Keratinocyte (primary cell): ENCODE data around the gene MAP2K2.

Experiments used
- CTCF ChIP-seq, 3 experiments: IDR thresholded peaks in 1 of 3; conservative IDR thresholded peaks in 1 of 3; optimal IDR thresholded peaks in 1 of 3; 2 replicates in 2 of 3; 3 replicates in 1 of 3; pipeline versions ENCODE3 to v1.5.1; 2011; ENCODE audit warnings: low read length in 3 of 3, mild to moderate bottlenecking in 3 of 3, moderate library complexity in 2 of 3, control low read depth in 1 of 3, inconsistent platforms in 1 of 3; ENCODE audit not compliant: insufficient read depth in 2 of 3; ENCODE audit errors: extremely low read depth in 1 of 3
- EZH2 ChIP-seq: IDR thresholded peaks from one replicate; pipeline ENCODE4 v1.6.1; 2012; ENCODE audit warnings: inconsistent platforms, mild to moderate bottlenecking, low read length, moderate library complexity

GRCh38 chr19:4042731-4043082 is 81.2 kb downstream of the MAP2K2 start:
- no peak for TF ChIP-seq CTCF (optimal IDR thresholded peaks at IDR 0.05 in 1 of 3, IDR thresholded peaks at IDR 0.05 in 1 of 3, conservative IDR thresholded peaks at IDR 0.05 in 1 of 3; ENCODE audit: extremely low read depth in 1 of 3, insufficient read depth in 2 of 3, low read length in 3 of 3)
- no peak for TF ChIP-seq EZH2
